ENCODE results near the gene LRP1.

GRCh38 chr12:57094208-57095160, 33.8 kb upstream of the LRP1 start:
- no peak for TF ChIP-seq SP1 (IDR thresholded peaks at IDR 0.05)
- TF ChIP-seq, protein P1, sequence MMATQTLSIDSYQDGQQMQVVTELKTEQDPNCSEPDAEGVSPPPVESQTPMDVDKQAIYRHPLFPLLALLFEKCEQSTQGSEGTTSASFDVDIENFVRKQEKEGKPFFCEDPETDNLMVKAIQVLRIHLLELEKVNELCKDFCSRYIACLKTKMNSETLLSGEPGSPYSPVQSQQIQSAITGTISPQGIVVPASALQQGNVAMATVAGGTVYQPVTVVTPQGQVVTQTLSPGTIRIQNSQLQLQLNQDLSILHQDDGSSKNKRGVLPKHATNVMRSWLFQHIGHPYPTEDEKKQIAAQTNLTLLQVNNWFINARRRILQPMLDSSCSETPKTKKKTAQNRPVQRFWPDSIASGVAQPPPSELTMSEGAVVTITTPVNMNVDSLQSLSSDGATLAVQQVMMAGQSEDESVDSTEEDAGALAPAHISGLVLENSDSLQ (IDR thresholded peaks at IDR 0.05): no peak
- TF ChIP-seq CTBP1 (IDR thresholded peaks at IDR 0.05; ENCODE audit: borderline replicate concordance): no peak
- TF ChIP-seq FOXA1 (IDR thresholded peaks at IDR 0.05): no peak
- TF ChIP-seq SUZ12 (IDR thresholded peaks at IDR 0.05): no peak
- TF ChIP-seq BHLHE40 (IDR thresholded peaks at IDR 0.05; ENCODE audit: borderline replicate concordance): no peak
- no peak for TF ChIP-seq LEF1 (IDR thresholded peaks at IDR 0.05; ENCODE audit: borderline replicate concordance)
- TF ChIP-seq ELF4 (IDR thresholded peaks at IDR 0.05): no peak

Measured in HEK293T (cell line).